Measurements from ENCODE around the gene ZNF134.

Gene ZNF134

GRCh38 chr19:57613941-57614743, at the start of gene ZNF134:
TSS of gene ZNF134 (plus strand) at chr19:57614242. CDS start at chr19:57619469, 5,227 bp downstream.
- Histone ChIP-seq H3K36me3 (ENCODE audit: control insufficient read depth, insufficient read depth, low read length) (peaks cover 42% of the 10 kb centered on the region), H3K27ac (ENCODE audit: low read depth, low read length) (peak within 1 kb of the TSS; percentile 65)

DNA sequence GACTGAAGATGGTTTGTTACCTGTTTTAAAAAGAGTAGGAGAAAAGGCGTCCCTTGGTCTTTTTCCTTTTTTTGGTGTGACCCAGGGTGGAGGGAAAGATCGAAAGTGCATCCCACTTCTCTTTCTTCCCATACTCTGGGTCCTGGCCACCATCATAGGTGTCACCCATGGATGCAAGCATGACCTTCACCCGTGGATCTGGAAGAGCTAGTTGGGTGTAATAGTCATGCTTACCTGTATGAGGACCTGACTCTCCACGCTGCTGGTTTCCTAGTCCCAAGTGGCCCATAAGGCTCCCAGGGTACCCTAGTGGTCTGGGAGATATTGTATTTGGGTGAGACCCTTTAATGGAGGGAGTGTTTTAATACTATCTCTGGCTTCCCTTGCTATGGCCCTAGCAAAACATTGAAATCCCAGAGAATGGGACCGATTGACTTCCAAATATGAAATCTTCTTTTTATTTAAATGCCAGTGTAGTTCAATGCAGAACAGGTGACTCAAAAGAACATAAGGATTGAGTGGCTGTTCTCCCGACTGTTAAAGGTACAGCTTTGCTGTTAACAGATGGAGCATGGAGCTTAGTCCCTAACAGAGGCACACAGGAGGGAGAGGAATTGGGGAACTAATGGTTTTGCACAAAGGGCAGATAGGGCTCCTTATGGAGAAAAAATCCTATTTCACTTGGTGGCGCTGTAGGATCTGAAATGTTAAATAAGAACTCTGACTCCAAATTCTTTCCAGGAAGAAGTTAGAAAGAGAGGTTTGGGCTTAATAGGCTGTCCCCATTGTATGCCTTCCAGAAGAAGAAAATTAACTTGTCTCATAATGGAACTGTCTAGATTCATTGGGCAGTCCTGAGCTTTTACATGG, 47.4 kb upstream of the ZNF134 start:
- peaks cover 73% of the 10 kb centered on the region for H3K9me3 ChIP-seq (ENCODE audit: control insufficient read depth, insufficient read depth, low read length)
- peaks cover 5% of the 10 kb centered on the region for H3K36me3 ChIP-seq (ENCODE audit: control insufficient read depth, insufficient read depth, low read length)
- H3K9ac ChIP-seq (ENCODE audit: low read depth, low read length): no peak overlapping the region
- no peak overlapping the region for H3K4me3 ChIP-seq (ENCODE audit: low read depth, low read length)
- H3K27me3 ChIP-seq (ENCODE audit: control insufficient read depth, insufficient read depth, low read length): no peaks in the 10 kb centered on the region
- no peak overlapping the region for H3K27ac ChIP-seq (ENCODE audit: low read depth, low read length)
- no peaks in the 10 kb centered on the region for H3K4me1 ChIP-seq (ENCODE audit: control insufficient read depth, insufficient read depth, low read length)

More at GRCh38 chr19:57613941-57614743, at the start of gene ZNF134:
- Histone ChIP-seq H3K4me3 (ENCODE audit: low read depth, low read length) (peak within 1 kb of the TSS; percentile 78), H3K9me3 (ENCODE audit: control insufficient read depth, insufficient read depth, low read length) (peaks cover 45% of the 10 kb centered on the region), H3K9ac (ENCODE audit: low read depth, low read length) (peak within 1 kb of the TSS; percentile 89), H3K4me1 (ENCODE audit: control insufficient read depth, insufficient read depth, low read length) (0 out of 2 replicates have a peak, but pooled peaks cover 2% of the 10 kb centered on the region), H3K27me3 (ENCODE audit: control insufficient read depth, insufficient read depth, low read length) (no peaks in the 10 kb centered on the region)

DNA sequence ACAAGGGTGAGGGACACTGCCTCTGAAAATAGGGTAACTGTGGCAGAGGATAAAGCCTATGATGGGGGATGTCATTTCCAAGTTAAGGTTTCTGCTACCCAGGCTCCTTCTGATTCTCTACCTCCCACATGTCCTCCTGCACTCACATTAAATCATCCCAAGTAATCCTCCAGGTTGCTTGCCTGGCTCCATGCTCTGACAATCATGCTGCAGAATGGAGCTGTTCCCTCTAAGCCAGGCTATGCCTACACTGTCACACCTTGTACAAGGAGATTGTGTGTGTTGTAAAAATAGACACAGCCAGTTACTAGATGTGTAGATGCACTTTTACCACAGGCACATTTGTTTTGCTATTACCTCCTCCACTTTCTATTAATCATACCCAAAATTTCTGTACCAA, 43.3 kb upstream of the ZNF134 start:
- H3K36me3 ChIP-seq (ENCODE audit: control insufficient read depth, insufficient read depth, low read length): peaks cover 46% of the 10 kb centered on the region
- H3K27ac ChIP-seq (ENCODE audit: low read depth, low read length): no peak overlapping the region
- H3K27me3 ChIP-seq (ENCODE audit: control insufficient read depth, insufficient read depth, low read length): no peaks in the 10 kb centered on the region
- peaks cover 86% of the 10 kb centered on the region for H3K9me3 ChIP-seq (ENCODE audit: control insufficient read depth, insufficient read depth, low read length)
- no peak overlapping the region for H3K9ac ChIP-seq (ENCODE audit: low read depth, low read length)
- H3K4me3 ChIP-seq (ENCODE audit: low read depth, low read length): no peak overlapping the region
- no peaks in the 10 kb centered on the region for H3K4me1 ChIP-seq (ENCODE audit: control insufficient read depth, insufficient read depth, low read length)

GRCh38 chr19:57572415-57572947, 41.6 kb upstream of the ZNF134 start:
- Histone ChIP-seq H3K27ac (ENCODE audit: low read depth, low read length) (no peak overlapping the region), H3K4me1 (ENCODE audit: control insufficient read depth, insufficient read depth, low read length) (no peaks in the 10 kb centered on the region), H3K27me3 (ENCODE audit: control insufficient read depth, insufficient read depth, low read length) (no peaks in the 10 kb centered on the region), H3K36me3 (ENCODE audit: control insufficient read depth, insufficient read depth, low read length) (peaks cover 59% of the 10 kb centered on the region), H3K4me3 (ENCODE audit: low read depth, low read length) (no peak overlapping the region), H3K9ac (ENCODE audit: low read depth, low read length) (no peak overlapping the region), H3K9me3 (ENCODE audit: control insufficient read depth, insufficient read depth, low read length) (peaks cover 83% of the 10 kb centered on the region)

DNA sequence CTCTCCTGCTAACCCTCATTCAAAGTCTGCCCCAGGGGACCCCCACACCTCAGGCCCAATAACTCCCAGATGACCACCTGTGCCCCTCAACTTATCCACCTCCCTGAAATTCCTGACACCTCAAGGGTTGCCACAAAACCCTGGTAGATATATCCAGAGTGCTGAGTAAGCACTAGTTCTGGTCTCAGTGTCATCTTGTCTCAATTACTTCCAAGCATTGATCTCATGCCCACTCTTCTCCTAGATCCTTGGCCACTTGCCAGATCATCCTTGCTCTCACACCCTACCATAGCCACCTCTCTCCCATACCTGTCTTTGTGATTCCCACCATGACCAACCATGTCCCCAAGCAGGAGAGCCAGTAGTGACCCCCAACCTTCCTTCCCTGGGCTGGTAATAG, 37.4 kb upstream of the ZNF134 start:
- Histone ChIP-seq H3K9me3 (ENCODE audit: control insufficient read depth, insufficient read depth, low read length) (peaks cover 52% of the 10 kb centered on the region), H3K27ac (ENCODE audit: low read depth, low read length) (no peak overlapping the region), H3K9ac (ENCODE audit: low read depth, low read length) (no peak overlapping the region), H3K27me3 (ENCODE audit: control insufficient read depth, insufficient read depth, low read length) (no peaks in the 10 kb centered on the region), H3K4me3 (ENCODE audit: low read depth, low read length) (no peak overlapping the region), H3K36me3 (ENCODE audit: control insufficient read depth, insufficient read depth, low read length) (peaks cover 54% of the 10 kb centered on the region), H3K4me1 (ENCODE audit: control insufficient read depth, insufficient read depth, low read length) (no peaks in the 10 kb centered on the region)

- peaks cover 39% of the 10 kb centered on the region for H3K9me3 ChIP-seq (ENCODE audit: control insufficient read depth, insufficient read depth, low read length)
- peak within 1 kb of the TSS; percentile 77 for H3K4me3 ChIP-seq (ENCODE audit: low read depth, low read length)
- 0 out of 2 replicates have a peak, but pooled peaks cover 3% of the 10 kb centered on the region for H3K27me3 ChIP-seq (ENCODE audit: control insufficient read depth, insufficient read depth, low read length)
- no peaks in the 10 kb centered on the region for H3K4me1 ChIP-seq (ENCODE audit: control insufficient read depth, insufficient read depth, low read length)
- H3K27ac ChIP-seq (ENCODE audit: low read depth, low read length): peak within 1 kb of the TSS; percentile 60
- H3K9ac ChIP-seq (ENCODE audit: low read depth, low read length): peak within 1 kb of the TSS; percentile 65
- peaks cover 34% of the 10 kb centered on the region for H3K36me3 ChIP-seq (ENCODE audit: control insufficient read depth, insufficient read depth, low read length)
Observed at GRCh38 chr19:57578487-57579205, 35.4 kb upstream of the ZNF134 start, which contains the start of gene ZNF416. TSS of gene ZNF416 (minus strand) at chr19:57578911. CDS start at chr19:57578704, 207 bp downstream.

- peaks cover 7% of the 10 kb centered on the region; the same call in 1 of the 2 replicates for H3K4me1 ChIP-seq (ENCODE audit: control insufficient read depth, insufficient read depth, low read length)
- H3K9ac ChIP-seq (ENCODE audit: low read depth, low read length): 0 out of 2 replicates have a peak overlapping the region, but pooled peaks have one; percentile 21
- peak overlapping the region; percentile 52 for H3K27ac ChIP-seq (ENCODE audit: low read depth, low read length)
- peaks cover 29% of the 10 kb centered on the region for H3K36me3 ChIP-seq (ENCODE audit: control insufficient read depth, insufficient read depth, low read length)
- H3K27me3 ChIP-seq (ENCODE audit: control insufficient read depth, insufficient read depth, low read length): 0 out of 2 replicates have a peak, but pooled peaks cover 3% of the 10 kb centered on the region
- H3K9me3 ChIP-seq (ENCODE audit: control insufficient read depth, insufficient read depth, low read length): peaks cover 21% of the 10 kb centered on the region
- peak overlapping the region; percentile 87 for H3K4me3 ChIP-seq (ENCODE audit: low read depth, low read length)
Observed at GRCh38 chr19:57583104-57583520, 30.9 kb upstream of the ZNF134 start.

GRCh38 chr19:57583521-57584416, 30.3 kb upstream of the ZNF134 start, which contains the start of gene ZIK1:
TSS of gene ZIK1 (plus strand) at chr19:57584145. CDS start at chr19:57584357, 212 bp downstream.
- H3K4me1 ChIP-seq (ENCODE audit: control insufficient read depth, insufficient read depth, low read length): peaks cover 7% of the 10 kb centered on the region; the same call in 1 of the 2 replicates
- peak within 1 kb of the TSS; percentile 67 for H3K9ac ChIP-seq (ENCODE audit: low read depth, low read length)
- peaks cover 36% of the 10 kb centered on the region for H3K36me3 ChIP-seq (ENCODE audit: control insufficient read depth, insufficient read depth, low read length)
- H3K9me3 ChIP-seq (ENCODE audit: control insufficient read depth, insufficient read depth, low read length): peaks cover 24% of the 10 kb centered on the region
- H3K4me3 ChIP-seq (ENCODE audit: low read depth, low read length): peak within 1 kb of the TSS; percentile 87
- H3K27me3 ChIP-seq (ENCODE audit: control insufficient read depth, insufficient read depth, low read length): 0 out of 2 replicates have a peak, but pooled peaks cover 3% of the 10 kb centered on the region
- H3K27ac ChIP-seq (ENCODE audit: low read depth, low read length): peak within 1 kb of the TSS; percentile 52

DNA sequence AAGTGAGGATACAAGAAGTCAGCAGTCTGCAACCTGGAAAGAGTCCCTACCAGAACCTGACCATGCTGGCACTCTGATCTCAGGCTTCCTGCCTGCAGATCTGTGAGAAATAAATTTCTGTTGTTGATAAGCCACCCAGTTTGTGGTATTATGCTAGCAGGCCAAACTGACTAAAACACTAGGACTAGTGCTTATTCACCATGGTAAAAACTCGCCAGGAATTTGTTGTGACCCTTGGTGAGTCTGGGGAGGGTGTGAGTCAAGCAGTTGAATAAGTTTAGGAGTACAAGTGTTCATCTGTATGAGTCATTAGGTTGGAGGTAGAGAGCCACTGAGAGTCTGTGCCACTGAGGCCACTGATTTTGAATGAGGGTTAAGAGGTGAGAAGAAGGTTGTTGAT, 26.5 kb upstream of the ZNF134 start:
- Histone ChIP-seq H3K36me3 (ENCODE audit: control insufficient read depth, insufficient read depth, low read length) (peaks cover 74% of the 10 kb centered on the region), H3K9me3 (ENCODE audit: control insufficient read depth, insufficient read depth, low read length) (peaks cover 58% of the 10 kb centered on the region), H3K27me3 (ENCODE audit: control insufficient read depth, insufficient read depth, low read length) (0 out of 2 replicates have a peak, but pooled peaks cover 3% of the 10 kb centered on the region), H3K4me1 (ENCODE audit: control insufficient read depth, insufficient read depth, low read length) (peaks cover 7% of the 10 kb centered on the region; the same call in 1 of the 2 replicates), H3K4me3 (ENCODE audit: low read depth, low read length) (no peak overlapping the region), H3K9ac (ENCODE audit: low read depth, low read length) (no peak overlapping the region), H3K27ac (ENCODE audit: low read depth, low read length) (no peak overlapping the region)

All from HUES48 (cell line).